ENCODE results near the gene RASAL3.

GRCh38 chr19:15427991-15428471 lies 36.3 kb downstream of the RASAL3 start:
- TF ChIP-seq, protein P1, sequence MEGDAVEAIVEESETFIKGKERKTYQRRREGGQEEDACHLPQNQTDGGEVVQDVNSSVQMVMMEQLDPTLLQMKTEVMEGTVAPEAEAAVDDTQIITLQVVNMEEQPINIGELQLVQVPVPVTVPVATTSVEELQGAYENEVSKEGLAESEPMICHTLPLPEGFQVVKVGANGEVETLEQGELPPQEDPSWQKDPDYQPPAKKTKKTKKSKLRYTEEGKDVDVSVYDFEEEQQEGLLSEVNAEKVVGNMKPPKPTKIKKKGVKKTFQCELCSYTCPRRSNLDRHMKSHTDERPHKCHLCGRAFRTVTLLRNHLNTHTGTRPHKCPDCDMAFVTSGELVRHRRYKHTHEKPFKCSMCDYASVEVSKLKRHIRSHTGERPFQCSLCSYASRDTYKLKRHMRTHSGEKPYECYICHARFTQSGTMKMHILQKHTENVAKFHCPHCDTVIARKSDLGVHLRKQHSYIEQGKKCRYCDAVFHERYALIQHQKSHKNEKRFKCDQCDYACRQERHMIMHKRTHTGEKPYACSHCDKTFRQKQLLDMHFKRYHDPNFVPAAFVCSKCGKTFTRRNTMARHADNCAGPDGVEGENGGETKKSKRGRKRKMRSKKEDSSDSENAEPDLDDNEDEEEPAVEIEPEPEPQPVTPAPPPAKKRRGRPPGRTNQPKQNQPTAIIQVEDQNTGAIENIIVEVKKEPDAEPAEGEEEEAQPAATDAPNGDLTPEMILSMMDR (conservative IDR thresholded peaks at IDR 0.05; ENCODE audit: low read depth, low read length): no peak
- TF ChIP-seq POLR2A (IDR thresholded peaks at IDR 0.05; ENCODE audit: low read depth, low read length): no peak
- TF ChIP-seq RFX5 (IDR thresholded peaks at IDR 0.05; ENCODE audit: low read depth, low read length): no peak
- no peak for TF ChIP-seq RCOR1 (IDR thresholded peaks at IDR 0.05; ENCODE audit: insufficient replicate concordance, low read length)
